HepG2 (cell line): ENCODE data around the gene HCAR1. TPM values are rescaled to one million over a fixed set of nuclear protein-coding genes. Genes with fewer than 3 reads are reported as not detected.

ENCODE experiments used
- ATF7 ChIP-seq, 2 experiments: fragments of 450-650 bp in 1 of 2; sonication (generic) in 1 of 2; formaldehyde crosslinking in 1 of 2; IDR thresholded peaks; 2 replicates each; pipeline versions ENCODE4 v1.4.0 to v1.6.1; 2016 to 2020; ENCODE audit warnings: antibody characterized with exemption in 1 of 2, mild to moderate bottlenecking in 1 of 2, missing genetic modification reagents in 1 of 2
- BORCS8-MEF2B ChIP-seq: sonication (generic); formaldehyde crosslinking; IDR thresholded peaks from 2 replicates; pipeline ENCODE4 v1.8.0; 2022; ENCODE audit warnings: mild to moderate bottlenecking, missing genetic modification reagents
- CBFB ChIP-seq: sonication (generic); formaldehyde crosslinking; IDR thresholded peaks from 2 replicates; pipeline ENCODE4 v1.4.0; 2020; ENCODE audit warnings: missing genetic modification reagents
- EZH2 ChIP-seq: conservative IDR thresholded peaks from 2 replicates; pipeline ENCODE4 v1.6.1; 2012; ENCODE audit warnings: mild to moderate bottlenecking, low read depth, low read length, moderate library complexity
- KDM5B ChIP-seq: sonication (generic); formaldehyde crosslinking; IDR thresholded peaks from 2 replicates; pipeline ENCODE4 v1.4.0; 2020; ENCODE audit warnings: missing genetic modification reagents, mild to moderate bottlenecking, borderline replicate concordance
- MLX ChIP-seq: IDR thresholded peaks from 2 replicates; pipeline ENCODE4 v1.6.1; 2016
- RAD21 ChIP-seq: fragments of 450-650 bp; formaldehyde crosslinking; IDR thresholded peaks from 2 replicates; pipeline ENCODE4 v1.5.0; 2020; ENCODE audit warnings: mild to moderate bottlenecking
- RNF219 ChIP-seq: sonication (generic); formaldehyde crosslinking; IDR thresholded peaks from 2 replicates; pipeline ENCODE4 v1.5.0; 2020; ENCODE audit warnings: mild to moderate bottlenecking, missing genetic modification reagents
- SRSF1 ChIP-seq: fragments of 200-400 bp; formaldehyde crosslinking; optimal IDR thresholded peaks from 2 replicates; pipeline ENCODE3; 2017; ENCODE audit warnings: mild to moderate bottlenecking, low read depth, low read length, moderate library complexity
- WIZ ChIP-seq: sonication (generic); formaldehyde crosslinking; IDR thresholded peaks from 2 replicates; pipeline ENCODE4 v1.5.1; 2020; ENCODE audit warnings: mild to moderate bottlenecking, missing genetic modification reagents
- ZBTB40 ChIP-seq, 2 experiments: fragments of 450-650 bp in 1 of 2; sonication (generic) in 1 of 2; formaldehyde crosslinking in 1 of 2; IDR thresholded peaks; 2 replicates each; pipeline versions ENCODE4 v1.6.1 to v1.8.0; 2016 to 2022; ENCODE audit warnings: antibody characterized with exemption in 1 of 2, mild to moderate bottlenecking in 1 of 2, missing genetic modification reagents in 1 of 2
- ZC3H4 ChIP-seq: sonication (generic); formaldehyde crosslinking; IDR thresholded peaks from 2 replicates; pipeline ENCODE4 v1.4.0; 2020; ENCODE audit warnings: missing genetic modification reagents, borderline replicate concordance
- ZNF24 ChIP-seq: fragments of 450-650 bp; IDR thresholded peaks from 2 replicates; pipeline ENCODE4 v1.6.1; 2017; ENCODE audit warnings: antibody characterized with exemption, mild to moderate bottlenecking
- ZNF382 ChIP-seq: sonication (generic); formaldehyde crosslinking; IDR thresholded peaks from 2 replicates; pipeline ENCODE4 v1.5.0; 2020; ENCODE audit warnings: missing genetic modification reagents, mild to moderate bottlenecking, borderline replicate concordance
- ZNF772 ChIP-seq: sonication (generic); formaldehyde crosslinking; IDR thresholded peaks from 2 replicates; pipeline ENCODE4 v1.5.0; 2020; ENCODE audit warnings: mild to moderate bottlenecking, missing genetic modification reagents
- polyA plus RNA-seq, 8 experiments: library from polyadenylated mRNA; depleted of rRNA in 3 of 8; stranded (reverse) in 7 of 8; unstranded in 1 of 8; fragments of >200 nt; fragmentation: Illumina TruSeq in 4 of 8; extraction: Trizol in 4 of 8; gene quantifications; 2 replicates each; pipeline versions ENCODE4 v1.2.1 to v1.2.3, GENCODE V29; 2011 to 2016; ENCODE audit warnings: low read depth in 4 of 8, missing spikeins in 1 of 8, mixed read lengths in 1 of 8; ENCODE audit not compliant: insufficient read depth in 1 of 8
- total RNA-seq, 5 experiments: library from RNA; depleted of rRNA; stranded (reverse); fragments of >200 nt; fragmentation: Illumina TruSeq; extraction: Trizol; gene quantifications; 2 replicates each; pipeline ENCODE4 v1.2.3, GENCODE V29; 2016; ENCODE audit warnings: low read depth in 1 of 5

Gene HCAR1
- total and polyA plus RNA-seq, 2 of the 13 experiments (the other 11 are each of a cell fraction or from before 2014, with no cell fraction given) = 0.53 to 4.4 TPM

GRCh38 chr12:122752464-122753318, 22.0 kb upstream of the HCAR1 start, which contains the start of gene DENR (continued):
- TF ChIP-seq BORCS8-MEF2B = peak; percentile 68; the same call in 1 of the 2 replicates
- TF ChIP-seq ZNF382 = no peak
- no peak for TF ChIP-seq ZBTB40 (IDR thresholded peaks at IDR 0.05)
- peak; percentile 52 for TF ChIP-seq ZBTB40 (CRISPR knock-in tag; IDR thresholded peaks at IDR 0.05)
- peak; percentile 75 for TF ChIP-seq MLX (CRISPR knock-in tag)
- TF ChIP-seq RAD21 (CRISPR knock-in tag) = peak; percentile 99
- TF ChIP-seq CBFB = peak; percentile 90
- peak; percentile 81; the same call in 1 of the 2 replicates for TF ChIP-seq KDM5B (CRISPR knock-in tag)
- no peak for TF ChIP-seq RNF219 (CRISPR knock-in tag)
- TF ChIP-seq ATF7 (IDR thresholded peaks at IDR 0.05) = no peak
- TF ChIP-seq ATF7 (CRISPR knock-in tag; IDR thresholded peaks at IDR 0.05) = no peak
- TF ChIP-seq ZNF24 = no peak
- peak; percentile 73; the same call in 1 of the 2 replicates for TF ChIP-seq WIZ
- TF ChIP-seq EZH2 = no peak
- TF ChIP-seq ZC3H4 (CRISPR knock-in tag) = peak; percentile 32; the same call in 1 of the 2 replicates
- TF ChIP-seq SRSF1 = peak; percentile 86
- peak; percentile 89; the same call in 1 of the 2 replicates for TF ChIP-seq ZNF772 (CRISPR knock-in tag)
